ENCODE results near the gene SMTNL2.
"Not testable (repeated sequence)": the region's sequence is repeated elsewhere in the genome, so short reads cannot be mapped to it uniquely, and the experiment has no call there.

Gene SMTNL2

DNA sequence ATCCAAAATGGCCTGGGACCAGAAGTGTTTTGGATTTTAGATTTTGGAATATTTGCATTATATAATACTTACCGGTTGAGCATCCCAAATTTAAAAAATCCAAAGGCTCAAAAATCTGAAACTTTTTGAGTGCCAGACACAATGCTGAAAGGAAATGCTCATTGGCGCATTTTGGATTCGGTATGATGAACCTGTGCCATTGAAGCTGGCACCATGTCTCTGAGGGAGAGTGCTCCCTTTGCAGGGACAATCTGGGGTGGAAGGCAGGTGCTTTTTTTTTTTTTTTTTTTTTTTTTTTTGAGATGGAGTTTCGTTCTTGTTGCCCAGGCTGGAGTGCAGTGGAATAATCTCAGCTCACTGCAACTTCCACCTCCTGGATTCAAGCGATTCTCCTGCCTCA is 17.7 kb downstream of the SMTNL2 start:
- DNase-seq (ENCODE audit: low spot score) = no peak

DNA sequence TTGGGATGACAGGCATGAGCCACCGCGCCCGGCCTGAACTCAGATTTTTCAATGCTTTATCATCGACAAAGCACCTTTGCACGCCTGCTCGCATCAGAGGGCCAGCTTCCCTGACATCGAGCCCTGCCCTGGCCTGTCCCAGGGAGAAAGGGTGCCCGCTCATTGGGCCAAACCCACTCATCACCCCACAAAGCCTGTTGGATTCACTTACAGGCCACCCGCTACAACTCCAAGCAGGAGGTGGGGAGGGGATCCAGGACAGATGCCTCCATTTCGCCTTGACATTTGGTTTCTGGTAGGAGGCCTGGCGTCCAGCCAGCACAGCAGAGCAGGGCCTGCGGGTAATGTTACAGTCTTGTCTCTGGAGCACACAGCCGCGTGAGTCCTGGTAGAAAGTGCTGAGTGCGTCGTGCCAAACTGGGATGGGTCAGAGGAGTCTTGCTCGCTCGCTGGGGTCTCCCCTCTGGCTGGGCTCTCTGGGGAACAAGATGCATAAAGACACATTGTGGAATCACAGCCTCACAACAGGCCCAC is 19.8 kb downstream of the SMTNL2 start:
- DNase-seq (ENCODE audit: low spot score) = no peak

DNA sequence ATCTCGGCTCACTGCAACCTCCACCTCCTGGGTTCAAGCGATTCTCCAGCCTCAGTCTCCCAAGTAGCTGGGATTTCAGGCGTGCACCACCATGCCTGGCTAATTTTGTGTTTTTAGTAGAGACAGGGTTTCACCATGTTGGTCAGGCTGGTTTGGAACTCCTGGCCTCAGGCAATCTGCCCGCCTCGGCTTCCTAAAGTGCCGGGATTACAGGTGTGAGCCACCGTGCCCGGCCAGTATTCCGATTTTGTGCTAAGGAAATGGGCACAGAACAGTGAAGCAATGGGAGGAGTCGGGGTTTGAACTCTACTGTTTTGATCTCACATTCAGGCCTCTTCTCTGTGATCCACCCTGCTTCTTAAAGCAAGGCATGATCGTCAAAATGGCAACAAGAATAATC is 20.4 kb downstream of the SMTNL2 start:
- DNase-seq (ENCODE audit: low spot score) = not testable (repeated sequence)

DNA sequence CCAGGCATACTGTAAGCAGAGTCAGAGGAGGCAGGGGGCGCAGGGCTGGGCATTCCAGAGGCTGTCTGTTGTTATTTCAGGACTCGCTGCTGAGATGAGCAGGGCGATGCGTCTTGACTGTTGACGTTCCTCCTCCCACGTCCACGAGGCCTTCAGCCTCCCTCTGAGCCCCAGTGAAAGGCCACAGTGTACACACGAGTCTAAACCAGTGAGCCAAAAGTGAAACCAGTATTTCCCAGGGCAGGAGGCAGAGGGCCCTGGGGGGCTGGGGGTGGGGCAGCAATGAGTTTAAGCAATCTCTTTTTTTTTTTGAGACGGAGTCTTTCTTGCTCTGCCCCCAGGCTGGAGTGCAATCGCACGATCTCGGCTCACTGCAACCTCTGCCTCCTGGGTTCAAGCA is 21.5 kb downstream of the SMTNL2 start:
- DNase-seq (ENCODE audit: low spot score) = no peak

DNA sequence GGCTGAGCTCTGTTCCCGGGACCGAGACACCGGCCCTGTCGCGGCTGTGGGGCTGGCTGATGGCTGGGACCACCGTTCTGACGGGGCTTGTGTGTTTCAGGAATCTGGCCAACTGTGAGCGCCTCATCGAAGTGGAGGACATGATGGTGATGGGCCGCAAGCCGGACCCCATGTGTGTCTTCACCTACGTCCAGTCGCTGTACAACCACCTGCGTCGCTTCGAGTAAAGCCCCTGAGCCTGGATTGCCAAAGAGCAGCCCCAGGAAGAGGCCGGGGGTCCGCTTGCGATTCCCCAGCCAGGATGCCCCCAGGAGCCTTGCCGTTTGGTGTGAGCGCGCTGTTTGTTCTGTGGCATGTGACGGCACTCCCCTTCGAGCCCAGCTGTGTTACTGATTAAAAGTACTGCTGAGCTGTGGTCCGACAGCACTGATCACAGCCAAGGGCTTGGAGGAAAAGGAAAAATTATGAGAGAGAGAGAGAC is 23.0 kb downstream of the SMTNL2 start:
- no peak for DNase-seq (ENCODE audit: low spot score)

DNA sequence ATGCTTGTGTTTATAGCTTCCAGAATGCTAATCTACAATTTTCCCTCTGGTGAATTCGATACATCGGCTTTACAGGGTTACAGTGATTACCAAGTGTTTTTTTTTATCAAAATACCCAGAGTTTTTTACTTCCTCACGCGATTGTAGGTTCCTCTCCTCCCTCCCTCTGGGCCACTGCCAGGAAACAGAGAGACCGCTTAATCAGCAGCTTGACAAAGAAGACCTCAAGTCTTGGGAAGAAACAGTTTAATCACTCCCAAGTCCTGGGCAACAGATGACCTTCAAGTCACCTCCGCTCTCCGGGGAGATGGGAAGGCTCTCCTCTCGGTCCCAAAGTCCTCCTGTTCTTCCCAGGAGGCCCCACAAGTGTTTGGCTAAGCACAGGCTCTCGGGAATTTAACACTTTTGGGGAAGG is 23.5 kb downstream of the SMTNL2 start:
- no peak for DNase-seq (ENCODE audit: low spot score)

DNA sequence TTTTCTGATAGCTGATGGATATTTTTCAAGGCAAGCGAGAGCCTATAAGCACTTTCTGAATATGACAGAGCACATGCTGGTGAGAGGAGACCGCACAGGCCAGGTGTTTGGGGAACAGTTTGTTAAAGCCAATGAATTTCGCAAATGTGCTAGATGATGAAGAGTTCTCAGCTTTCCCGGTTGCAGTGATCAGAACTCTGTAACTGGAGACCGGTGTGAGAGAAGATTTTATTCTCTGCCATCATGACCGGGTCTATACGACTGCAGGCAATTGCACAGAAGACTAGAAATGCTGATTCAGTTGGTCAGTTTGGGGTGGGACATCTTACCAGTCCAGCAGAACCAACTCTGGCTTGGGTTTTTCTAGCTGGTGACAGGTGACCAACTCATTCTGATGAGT is 25.4 kb downstream of the SMTNL2 start:
- DNase-seq (ENCODE audit: low spot score) = no peak

DNA sequence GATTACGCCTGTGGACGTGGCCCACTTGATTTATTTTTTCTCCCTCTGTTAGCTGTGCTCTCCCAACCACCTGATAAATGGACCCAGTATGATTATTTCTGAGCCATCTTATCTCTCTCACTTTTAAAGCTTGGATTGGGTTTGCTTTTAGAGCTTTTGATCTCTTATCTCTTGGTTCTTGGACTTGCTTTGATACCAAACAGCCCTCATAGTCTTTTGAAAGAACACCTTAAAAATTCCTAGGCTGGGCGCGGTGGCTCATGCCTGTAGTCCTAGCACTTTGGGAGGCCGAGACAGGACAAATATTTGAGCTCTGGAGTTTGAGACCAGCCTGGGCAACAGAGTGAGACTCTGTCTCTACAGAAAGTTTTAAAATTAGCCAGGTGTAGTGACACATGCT is 25.8 kb downstream of the SMTNL2 start:
- no peak for DNase-seq (ENCODE audit: low spot score)

DNA sequence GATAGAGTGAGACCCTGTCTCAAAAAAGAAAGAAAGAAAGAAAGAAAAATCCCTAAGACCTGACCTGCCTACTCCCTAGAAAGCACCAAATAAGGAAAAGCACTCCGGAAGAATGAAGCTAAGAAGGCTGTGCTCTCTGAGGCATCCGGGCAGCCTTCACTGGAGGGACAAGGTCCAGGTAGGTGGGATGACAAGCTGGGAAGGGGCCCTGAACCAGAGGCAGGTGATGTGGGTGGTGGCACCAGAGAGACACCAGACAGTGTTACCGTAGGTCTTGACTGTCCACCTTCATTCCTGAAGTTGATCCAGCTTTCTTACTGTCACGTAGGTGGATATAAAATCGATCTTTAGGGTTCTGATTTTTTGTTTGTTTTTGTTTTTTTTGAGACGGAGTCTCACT is 26.3 kb downstream of the SMTNL2 start:
- DNase-seq (ENCODE audit: low spot score) = no peak

DNA sequence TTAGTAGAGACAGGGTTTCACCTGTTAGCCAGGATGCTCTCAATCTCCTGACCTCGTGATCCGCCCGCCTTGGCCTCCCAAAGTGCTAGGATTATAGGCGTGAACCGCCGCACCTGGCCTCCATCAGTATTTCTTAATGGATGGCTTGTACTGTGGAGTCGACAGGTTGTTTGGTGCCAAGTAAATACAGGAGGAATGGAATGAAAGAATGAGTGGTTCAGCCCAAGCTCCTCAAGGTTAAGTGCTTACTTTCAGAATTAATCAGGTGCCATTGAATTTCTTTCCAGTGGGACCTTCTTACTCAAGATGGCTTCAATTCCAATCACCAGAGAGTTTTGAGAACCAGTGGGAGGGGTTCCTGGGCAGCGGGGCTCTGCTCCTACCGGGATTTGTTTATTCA is 32.1 kb downstream of the SMTNL2 start:
- no peak for DNase-seq (ENCODE audit: low spot score)

DNA sequence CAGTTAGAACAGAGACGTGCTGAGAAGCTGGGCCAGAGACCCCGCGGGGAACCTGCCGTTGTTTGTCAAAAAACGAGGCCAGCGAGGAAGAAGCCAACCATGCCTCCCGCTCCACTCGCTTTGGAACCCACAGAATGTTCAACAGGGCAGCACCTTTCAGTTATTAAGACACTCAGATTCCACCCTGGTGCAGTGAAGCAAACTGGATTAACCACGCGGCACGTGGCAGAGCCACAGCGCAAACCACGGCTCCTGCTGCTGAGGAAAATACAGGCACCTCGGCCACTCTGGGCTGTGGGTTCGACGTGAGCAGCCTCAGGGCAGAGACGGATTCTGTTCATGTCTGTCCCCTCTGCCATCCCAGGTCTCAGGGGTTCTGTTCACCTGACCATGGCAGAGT is 32.8 kb downstream of the SMTNL2 start:
- DNase-seq (ENCODE audit: low spot score) = no peak

DNA sequence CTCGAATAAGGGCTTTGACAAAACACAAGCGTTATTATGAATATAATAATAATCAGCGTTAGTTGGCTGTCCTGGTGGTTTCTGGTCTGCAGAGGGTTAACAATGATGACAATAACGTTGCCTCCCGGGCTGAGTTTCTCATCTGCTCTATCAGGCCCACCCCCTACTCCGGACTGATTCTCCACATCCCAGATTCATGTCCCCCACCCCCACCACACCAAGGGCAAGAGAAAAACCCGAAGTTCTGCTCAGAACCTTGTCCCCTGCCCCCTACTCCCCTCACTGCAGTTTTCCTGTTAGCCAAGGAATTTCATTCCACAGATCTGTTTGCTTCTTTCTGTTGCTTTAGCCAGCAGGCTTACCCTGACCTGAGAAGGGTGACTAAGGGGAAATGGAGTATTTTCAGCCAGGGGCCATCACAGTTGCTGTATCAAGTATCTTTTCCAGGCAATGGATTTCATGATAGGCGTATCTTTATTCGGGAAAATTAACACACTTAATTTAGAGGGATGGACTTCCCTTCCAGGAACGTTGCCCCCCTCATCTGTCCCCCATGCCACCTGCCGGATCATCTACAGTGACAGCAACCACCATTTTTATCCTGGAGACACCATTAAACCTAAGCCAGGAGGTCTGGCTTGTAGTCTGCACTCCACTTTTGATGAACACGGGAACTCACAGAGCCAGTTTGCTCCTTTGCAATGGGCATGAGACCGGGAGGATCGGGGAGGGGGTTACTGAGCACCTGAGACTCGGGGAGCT is 33.4 kb downstream of the SMTNL2 start:
- DNase-seq (ENCODE audit: low spot score) = no peak

DNA sequence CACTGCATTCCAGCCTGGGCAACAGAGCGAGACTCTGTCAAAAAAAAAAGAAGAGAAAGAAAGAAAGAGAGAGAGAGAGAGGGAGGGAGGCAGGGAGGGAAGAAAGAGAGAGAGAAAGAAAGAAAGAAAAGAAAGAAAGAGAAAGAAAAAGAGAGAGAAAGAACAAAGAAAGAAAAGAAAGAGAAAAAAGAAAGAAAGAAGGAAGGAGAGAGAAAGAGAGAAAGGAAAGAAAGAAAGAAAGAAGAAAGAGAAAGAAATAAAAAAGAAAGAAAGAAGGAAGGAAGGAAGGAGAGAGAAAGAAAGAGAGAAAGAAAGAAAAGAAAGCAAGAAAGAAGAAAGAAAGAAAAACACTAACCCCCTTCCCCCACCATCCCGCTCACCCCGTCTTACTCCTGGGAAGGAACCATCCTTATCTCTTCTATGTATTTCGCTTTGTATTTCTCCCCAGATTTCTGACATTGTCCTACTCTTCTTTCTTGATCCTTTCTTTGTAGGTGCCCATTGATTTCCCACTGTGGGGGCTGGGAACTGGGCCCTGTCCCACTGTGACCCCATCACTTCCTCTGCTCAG is 36.3 kb downstream of the SMTNL2 start:
- no peak for DNase-seq (ENCODE audit: low spot score)

DNA sequence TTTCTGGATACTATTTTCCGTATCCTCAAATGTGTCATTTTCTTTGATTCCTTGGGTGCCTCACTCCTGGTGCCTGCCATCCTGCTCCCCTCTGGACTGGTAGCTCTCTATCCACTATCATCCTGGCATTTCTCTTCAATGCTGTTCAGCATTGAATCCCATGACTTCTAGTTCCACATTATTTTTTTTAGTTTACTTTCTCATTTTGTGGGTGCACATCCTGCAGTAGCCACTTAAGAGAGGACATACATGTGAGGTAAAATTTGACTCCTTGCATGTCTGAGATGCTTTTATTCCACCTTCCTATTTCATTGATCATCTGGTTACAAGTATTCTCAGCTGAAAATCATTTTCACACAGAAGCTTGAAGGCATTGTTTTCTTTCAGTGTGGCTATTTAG is 38.0 kb downstream of the SMTNL2 start:
- no peak for DNase-seq (ENCODE audit: low spot score)

DNA sequence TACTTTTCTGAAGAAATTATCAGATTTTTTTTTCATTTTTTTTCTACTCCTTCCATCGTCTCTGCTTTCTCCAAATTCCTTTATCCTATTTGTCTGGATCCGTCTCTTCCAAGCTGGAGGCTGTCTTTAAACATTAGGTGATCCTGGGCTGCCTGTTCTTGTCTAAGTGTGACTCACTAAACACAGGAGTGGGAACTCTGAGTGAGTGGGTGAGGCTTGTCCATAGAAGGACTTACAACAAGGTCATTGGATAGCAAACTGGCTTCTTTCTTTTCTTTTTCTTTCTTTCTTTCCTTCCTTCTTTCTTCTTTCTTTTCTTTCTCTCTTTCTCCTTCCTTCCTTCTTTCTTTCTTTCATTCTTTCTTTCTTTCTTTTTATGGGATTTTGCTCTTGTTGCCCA is 38.9 kb downstream of the SMTNL2 start:
- no peak for DNase-seq (ENCODE audit: low spot score)

DNA sequence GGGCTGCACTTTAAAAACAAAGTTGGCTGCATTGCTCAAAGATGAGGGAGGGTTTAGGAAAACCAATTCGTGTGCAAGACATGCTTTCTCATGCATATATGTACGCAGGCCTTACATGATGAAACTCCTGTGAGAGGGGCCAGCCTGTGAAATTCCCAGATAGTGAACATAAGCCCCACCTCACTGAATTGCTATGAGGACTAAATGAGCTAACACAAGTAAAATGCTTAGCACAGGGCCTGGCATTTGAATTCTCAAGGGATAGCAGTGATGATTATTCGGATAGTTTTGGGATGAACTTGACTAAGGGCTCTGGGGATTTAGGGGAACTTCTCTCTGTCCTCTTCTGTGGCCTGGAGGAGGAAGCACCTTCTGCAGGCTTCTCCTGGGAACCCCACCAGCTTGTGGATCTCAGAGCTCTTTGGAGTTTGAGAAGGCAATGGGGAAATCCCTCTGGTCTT is 40.2 kb downstream of the SMTNL2 start:
- DNase-seq (ENCODE audit: low spot score) = not testable (repeated sequence)

DNA sequence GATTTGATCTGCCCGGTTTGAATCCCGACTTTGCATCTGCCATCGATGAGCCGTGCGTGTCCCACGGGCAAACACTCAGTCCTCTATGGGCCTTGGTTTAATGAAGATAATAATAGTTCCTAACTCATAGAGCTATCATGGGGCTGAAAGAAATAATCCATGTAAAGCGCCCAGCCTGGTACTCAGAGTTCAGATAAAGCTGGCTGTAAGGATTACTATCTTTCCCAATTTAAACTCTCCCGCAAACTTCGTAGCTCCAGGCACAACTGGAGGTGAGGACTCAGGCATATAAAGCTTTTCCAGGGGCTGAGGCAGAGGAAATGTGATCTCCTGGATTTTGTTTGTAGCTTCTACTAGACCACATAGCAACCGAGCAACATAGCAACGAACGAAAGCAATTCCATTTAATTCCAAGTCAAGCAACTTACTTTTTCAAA is 40.9 kb downstream of the SMTNL2 start:
- DNase-seq (ENCODE audit: low spot score) = no peak

DNA sequence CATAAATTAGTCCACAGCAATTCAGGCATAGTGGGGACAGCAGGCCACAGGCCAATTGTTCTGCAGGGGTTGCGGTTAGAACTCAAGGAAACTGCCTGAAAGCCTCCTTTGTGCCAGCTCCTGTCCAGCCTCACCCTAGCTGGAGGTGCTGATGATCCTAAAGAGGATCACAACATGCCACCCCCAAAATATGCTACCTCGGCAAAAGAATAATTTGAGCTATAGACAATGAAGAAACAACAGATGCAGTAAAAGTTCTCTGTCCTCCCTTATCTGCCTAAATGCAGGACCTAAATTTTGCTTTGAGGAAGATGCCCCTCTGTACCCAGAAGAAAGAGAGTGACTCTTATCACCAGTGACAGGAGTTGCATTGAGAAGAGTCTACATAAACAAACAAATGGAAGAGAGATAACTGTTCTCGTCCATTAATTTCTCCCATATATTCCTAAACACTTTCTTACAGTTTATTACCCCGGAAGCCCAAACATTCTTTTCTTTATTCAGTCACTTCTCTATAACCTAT is 42.5 kb downstream of the SMTNL2 start:
- DNase-seq (ENCODE audit: low spot score) = no peak

DNA sequence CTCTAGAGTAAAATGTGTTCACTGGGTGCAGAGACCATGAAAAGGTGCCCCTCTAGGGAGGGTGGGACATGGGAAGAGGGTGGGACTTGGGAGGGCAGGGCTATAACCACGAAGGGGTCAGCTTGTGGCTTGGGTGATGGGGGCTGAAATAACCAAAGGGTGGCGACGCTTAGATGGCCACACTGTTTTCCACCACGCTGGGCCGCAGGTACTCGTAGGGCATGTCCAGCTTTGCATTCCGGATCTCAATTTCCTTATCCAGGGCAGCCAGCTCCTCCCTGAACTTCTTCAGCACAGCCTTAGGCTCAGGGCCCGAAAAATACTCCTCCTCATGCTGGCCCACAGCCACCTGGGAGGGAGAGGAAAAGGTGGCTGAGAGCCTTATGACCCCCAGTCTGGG is 47.1 kb downstream of the SMTNL2 start:
- no peak for DNase-seq (ENCODE audit: low spot score)

DNA sequence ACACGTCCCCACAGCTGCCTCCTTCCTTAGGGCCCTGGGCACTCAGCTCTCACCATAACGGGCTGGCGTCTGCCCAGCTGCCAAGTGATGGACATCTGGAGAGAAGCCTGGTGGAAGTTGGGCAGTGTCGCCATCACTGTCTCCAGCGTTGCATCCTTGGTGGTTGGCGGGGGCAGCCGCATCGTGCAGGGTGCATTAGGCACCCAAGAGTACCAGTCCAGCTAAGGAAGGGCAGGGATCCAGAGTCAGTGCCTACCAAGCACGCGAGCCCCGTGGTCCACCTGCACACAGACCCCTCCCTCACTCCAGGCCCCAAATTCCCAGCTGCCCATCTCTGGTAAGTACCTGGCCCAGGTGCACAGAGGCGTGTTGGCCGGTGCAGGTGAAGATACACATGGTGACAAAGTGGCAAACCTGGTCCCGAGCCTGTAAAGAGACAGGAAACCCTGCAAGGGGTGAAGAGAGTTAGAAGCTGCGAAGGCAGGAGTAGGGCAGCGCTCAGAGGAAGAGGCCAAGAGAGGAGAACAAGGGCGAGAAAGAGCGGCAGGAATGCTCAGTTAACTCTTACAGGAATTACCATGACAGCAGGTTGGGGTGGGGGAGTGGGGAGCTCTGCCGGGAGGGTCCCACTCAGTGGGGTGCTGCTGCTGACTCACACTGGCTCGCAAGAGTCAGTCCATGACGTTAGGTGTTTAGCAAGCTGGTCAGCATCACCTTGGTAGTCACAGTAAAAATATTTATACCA is 47.7 kb downstream of the SMTNL2 start:
- DNase-seq (ENCODE audit: low spot score) = no peak

DNA sequence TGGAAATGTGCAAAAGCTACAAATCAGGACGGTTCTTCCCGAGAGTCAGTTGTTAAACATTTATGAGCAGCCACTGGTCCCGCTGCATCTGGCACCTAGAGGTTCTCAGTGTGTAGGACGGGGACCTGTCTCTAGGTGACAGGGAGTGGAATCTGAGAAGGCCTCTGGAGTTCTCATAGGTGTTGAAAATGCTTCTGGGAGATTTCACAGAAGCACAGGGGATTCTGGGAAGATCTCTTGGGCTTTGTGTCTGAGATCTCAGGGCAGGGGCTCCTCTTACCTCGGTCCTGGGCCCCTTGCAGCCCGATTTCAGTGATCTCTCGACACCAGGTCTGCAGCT is 48.2 kb downstream of the SMTNL2 start:
- no peak for DNase-seq (ENCODE audit: low spot score)

DNA sequence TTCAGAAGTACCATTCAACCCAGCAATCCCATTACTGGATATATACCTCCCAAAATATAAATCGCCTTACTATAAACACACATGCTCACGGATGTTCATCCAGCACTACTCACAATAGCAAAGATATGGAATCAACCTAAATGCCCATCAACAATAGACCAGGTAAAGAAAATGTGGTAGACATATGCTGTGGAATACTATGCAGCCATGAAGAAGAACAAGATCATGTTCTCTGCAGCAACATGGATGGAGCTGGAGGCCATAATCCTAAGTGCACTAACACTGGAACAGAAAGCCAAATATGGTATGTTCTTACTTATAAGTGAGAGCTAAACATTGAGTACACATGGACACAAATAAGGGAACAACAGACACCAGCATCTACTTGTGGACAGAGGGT is 49.3 kb downstream of the SMTNL2 start:
- no peak for DNase-seq (ENCODE audit: low spot score)

DNA sequence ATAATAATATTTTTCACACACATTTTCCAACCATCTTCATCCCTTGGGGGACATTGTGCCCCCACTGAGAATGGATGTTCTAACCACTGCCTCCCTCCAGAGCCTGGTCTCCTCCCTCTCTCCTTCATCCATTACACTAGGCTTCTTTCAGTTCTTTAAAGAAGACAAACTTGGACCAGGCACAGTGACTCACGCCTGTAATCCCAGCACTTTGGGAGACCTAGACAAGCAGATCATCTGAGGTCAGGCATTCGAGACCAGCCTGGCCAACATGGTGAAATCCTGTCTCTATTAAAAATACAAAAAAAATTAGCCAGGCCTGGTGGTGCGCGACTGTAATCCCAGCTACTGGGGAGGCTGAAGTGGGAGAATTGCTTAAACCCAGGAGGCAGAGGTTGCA is 50.6 kb downstream of the SMTNL2 start:
- DNase-seq (ENCODE audit: low spot score) = no peak

All from left forelimb (tissue), 1 donor.